Astrocyte (in vitro differentiated cells and primary cell): ENCODE measurements around the gene CPNE7. TPM values are rescaled to one million over a fixed set of nuclear protein-coding genes. Genes with fewer than 3 reads are reported as not detected.

ENCODE experiments used
- DNase-seq: peaks from one replicate; pipeline ENCODE4 v3.0.0-alpha.2; 2010; ENCODE audit warnings: low read depth
- FAIRE-seq: peaks from 2 replicates; lab custom pipeline; 2011; peaks lifted over from hg19 to GRCh38; lab: Jason Lieb, UNC
- H2AFZ ChIP-seq: 2 replicates; pipeline ENCODE4 v1.6.0; 2012; ENCODE audit warnings: low read depth, low read length, inconsistent platforms
- H3K27ac ChIP-seq: 2 replicates; pipeline ENCODE4 v1.5.1; 2011; ENCODE audit warnings: low read depth, low read length, inconsistent platforms
- H3K27me3 ChIP-seq: 2 replicates; pipeline ENCODE4 v1.6.0; 2011; ENCODE audit warnings: low read length, inconsistent platforms; ENCODE audit not compliant: insufficient read depth
- H3K36me3 ChIP-seq: 2 replicates; pipeline ENCODE4 v1.5.1; 2011; ENCODE audit warnings: low read length, inconsistent platforms; ENCODE audit not compliant: insufficient read depth
- H3K4me1 ChIP-seq: 2 replicates; pipeline ENCODE4 v1.5.1; 2011; ENCODE audit warnings: low read length, inconsistent platforms; ENCODE audit not compliant: insufficient read depth
- H3K4me2 ChIP-seq: 2 replicates; pipeline ENCODE4 v1.6.0; 2012; ENCODE audit warnings: low read length, inconsistent platforms
- H3K4me3 ChIP-seq: 2 replicates; pipeline ENCODE4 v1.5.1; 2011; ENCODE audit warnings: low read depth, mild to moderate bottlenecking, low read length, inconsistent platforms; ENCODE audit not compliant: insufficient read depth
- H3K79me2 ChIP-seq: 2 replicates; pipeline ENCODE4 v1.6.0; 2012; ENCODE audit warnings: mild to moderate bottlenecking, low read length, inconsistent platforms; ENCODE audit not compliant: insufficient read depth
- H3K9ac ChIP-seq: 2 replicates; pipeline ENCODE4 v1.6.0; 2012; ENCODE audit warnings: mild to moderate bottlenecking, low read length, inconsistent platforms
- H3K9me3 ChIP-seq: 2 replicates; pipeline ENCODE4 v1.5.1; 2012; ENCODE audit warnings: low read depth, mild to moderate bottlenecking, low read length, inconsistent platforms; ENCODE audit not compliant: insufficient read depth
- H4K20me1 ChIP-seq: 2 replicates; pipeline ENCODE4 v1.6.0; 2012; ENCODE audit warnings: low read length, inconsistent platforms; ENCODE audit not compliant: insufficient read depth
- H3K27ac Mint-ChIP-seq: one replicate; pipeline ENCODE4 v1.8.0; 2021; ENCODE audit warnings: mild to moderate bottlenecking, mixed read lengths; ENCODE audit not compliant: unreplicated experiment
- H3K27me3 Mint-ChIP-seq: one replicate; pipeline ENCODE4 v1.8.0; 2021; ENCODE audit warnings: low read depth, mixed read lengths; ENCODE audit not compliant: unreplicated experiment
- H3K36me3 Mint-ChIP-seq: one replicate; pipeline ENCODE4 v1.8.0; 2021; ENCODE audit warnings: low read depth, mixed read lengths; ENCODE audit not compliant: unreplicated experiment
- H3K4me1 Mint-ChIP-seq: one replicate; pipeline ENCODE4 v1.8.0; 2021; ENCODE audit warnings: low read depth, mixed read lengths; ENCODE audit not compliant: unreplicated experiment
- H3K4me3 Mint-ChIP-seq: one replicate; pipeline ENCODE4 v1.8.0; 2021; ENCODE audit warnings: mild to moderate bottlenecking, moderate library complexity, mixed read lengths; ENCODE audit not compliant: unreplicated experiment
- H3K9me3 Mint-ChIP-seq: one replicate; pipeline ENCODE4 v1.8.0; 2021; ENCODE audit warnings: mild to moderate bottlenecking, mixed read lengths; ENCODE audit not compliant: unreplicated experiment
- CTCF ChIP-seq: IDR thresholded peaks from 2 replicates; pipeline ENCODE4 v1.5.1; 2011; ENCODE audit warnings: low read depth, mild to moderate bottlenecking, inconsistent platforms, low read length, moderate library complexity; ENCODE audit not compliant: insufficient read depth
- EZH2 ChIP-seq: IDR thresholded peaks from 2 replicates; pipeline ENCODE4 v1.6.1; 2012; ENCODE audit warnings: mild to moderate bottlenecking, low read length, inconsistent platforms; ENCODE audit not compliant: insufficient read depth
- total RNA-seq: library from RNA; stranded (reverse); gene quantifications from 2 replicates; pipeline ENCODE4 v1.2.1, GENCODE V29; 2021

Gene CPNE7
- total RNA-seq, 1 donor from 2014 or later: 7.5 TPM

DNA sequence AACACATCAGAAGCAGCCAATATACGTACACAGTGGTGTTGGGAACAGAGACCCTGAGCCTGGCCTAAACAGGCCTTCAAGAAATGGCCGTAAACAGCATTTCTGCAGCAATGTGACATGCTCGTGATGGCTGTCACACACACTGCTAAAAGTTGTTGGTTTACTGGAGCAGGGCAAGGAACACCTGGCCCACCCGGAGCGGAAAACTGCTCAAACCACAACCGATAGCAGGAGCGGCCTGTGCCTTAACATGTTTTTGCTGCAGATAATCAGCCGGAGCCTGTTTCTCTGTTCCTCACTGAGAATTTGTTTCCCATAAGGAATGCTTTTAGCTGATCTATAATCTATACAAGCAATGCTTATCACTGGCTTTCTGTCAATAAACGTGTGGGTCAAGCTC, 31.9 kb downstream of the CPNE7 start:
- no peaks in the 10 kb centered on the region for H3K9me3 ChIP-seq
- H3K27me3 Mint-ChIP-seq: peaks cover 11% of the 10 kb centered on the region
- H3K27ac Mint-ChIP-seq: peak overlapping the region; percentile 1
- H3K4me1 ChIP-seq: peaks cover 13% of the 10 kb centered on the region
- H3K27ac ChIP-seq: no peak overlapping the region
- no peaks in the 10 kb centered on the region for H3K36me3 Mint-ChIP-seq
- H3K4me1 Mint-ChIP-seq: peaks cover 5% of the 10 kb centered on the region
- no peaks in the 10 kb centered on the region for H3K36me3 ChIP-seq
- TF ChIP-seq CTCF: no peak
- TF ChIP-seq EZH2: no peak
- no peak overlapping the region for H3K4me3 ChIP-seq
- H3K9me3 Mint-ChIP-seq: no peaks in the 10 kb centered on the region
- H3K9ac ChIP-seq: no peak overlapping the region
- no peak overlapping the region for H3K4me2 ChIP-seq
- FAIRE-seq: no peak
- H3K79me2 ChIP-seq: no peaks in the 10 kb centered on the region
- H3K27me3 ChIP-seq: no peaks in the 10 kb centered on the region
- no peaks in the 10 kb centered on the region for H4K20me1 ChIP-seq
- H2AFZ ChIP-seq: no peak overlapping the region
- no peak overlapping the region for H3K4me3 Mint-ChIP-seq
- DNase-seq: no peak

- no peaks in the 10 kb centered on the region for H3K36me3 Mint-ChIP-seq
- TF ChIP-seq CTCF: no peak
- TF ChIP-seq EZH2: no peak
These were observed 32.6 kb downstream of the CPNE7 start for GRCh38 chr16:89607937-89608740.

DNA sequence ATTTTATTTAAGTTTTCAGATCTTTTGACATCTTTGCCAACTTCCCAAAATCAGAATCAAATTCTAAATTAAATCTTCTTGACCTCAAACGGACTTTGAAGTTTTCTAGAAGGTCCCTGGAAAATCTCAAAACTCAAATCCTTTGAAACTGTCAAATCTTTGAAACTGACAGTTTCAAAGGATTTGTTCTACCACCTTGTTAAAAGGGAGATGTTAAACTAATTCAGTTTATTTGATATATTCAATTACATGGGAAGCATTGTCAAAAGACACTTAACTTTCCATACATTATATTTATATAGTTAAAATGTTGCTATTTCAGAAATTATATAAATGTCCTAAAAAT, 34.5 kb downstream of the CPNE7 start:
- Mint-ChIP-seq H3K4me1 (peaks cover 4% of the 10 kb centered on the region), H3K27ac (no peak overlapping the region)

More at GRCh38 chr16:89607937-89608740, 32.6 kb downstream of the CPNE7 start:
- Mint-ChIP-seq H3K9me3 (no peaks in the 10 kb centered on the region), H3K4me3 (no peak overlapping the region), H3K27ac (peak overlapping the region; percentile 1), H3K4me1 (peaks cover 5% of the 10 kb centered on the region), H3K27me3 (peaks cover 16% of the 10 kb centered on the region)
- Histone ChIP-seq H3K79me2 (no peaks in the 10 kb centered on the region), H3K36me3 (no peaks in the 10 kb centered on the region), H3K9ac (no peak overlapping the region), H2AFZ (no peak overlapping the region), H4K20me1 (no peaks in the 10 kb centered on the region), H3K27ac (no peak overlapping the region), H3K4me1 (peaks cover 8% of the 10 kb centered on the region), H3K4me3 (no peak overlapping the region), H3K4me2 (no peak overlapping the region), H3K27me3 (no peaks in the 10 kb centered on the region), H3K9me3 (no peaks in the 10 kb centered on the region)
- DNase-seq (no peak), FAIRE-seq (no peak)

More for the DNA sequence above, 34.5 kb downstream of the CPNE7 start:
- H3K27me3 ChIP-seq: no peaks in the 10 kb centered on the region
- no peaks in the 10 kb centered on the region for H3K9me3 Mint-ChIP-seq
- DNase-seq (no peak), FAIRE-seq (no peak)
- H3K36me3 Mint-ChIP-seq: no peaks in the 10 kb centered on the region
- H3K9me3 ChIP-seq: no peaks in the 10 kb centered on the region
- no peaks in the 10 kb centered on the region for H3K36me3 ChIP-seq
- H3K27ac ChIP-seq: no peak overlapping the region
- H3K4me3 Mint-ChIP-seq: no peak overlapping the region
- no peaks in the 10 kb centered on the region for H4K20me1 ChIP-seq
- peaks cover 16% of the 10 kb centered on the region for H3K27me3 Mint-ChIP-seq
- no peak overlapping the region for H2AFZ ChIP-seq
- peaks cover 7% of the 10 kb centered on the region for H3K4me1 ChIP-seq
- H3K9ac ChIP-seq: no peak overlapping the region
- no peaks in the 10 kb centered on the region for H3K79me2 ChIP-seq
- TF ChIP-seq EZH2 (no peak), CTCF (no peak)
- no peak overlapping the region for H3K4me2 ChIP-seq
- no peak overlapping the region for H3K4me3 ChIP-seq
